ENCODE data around the gene DENND2A.

Gene DENND2A

DNA sequence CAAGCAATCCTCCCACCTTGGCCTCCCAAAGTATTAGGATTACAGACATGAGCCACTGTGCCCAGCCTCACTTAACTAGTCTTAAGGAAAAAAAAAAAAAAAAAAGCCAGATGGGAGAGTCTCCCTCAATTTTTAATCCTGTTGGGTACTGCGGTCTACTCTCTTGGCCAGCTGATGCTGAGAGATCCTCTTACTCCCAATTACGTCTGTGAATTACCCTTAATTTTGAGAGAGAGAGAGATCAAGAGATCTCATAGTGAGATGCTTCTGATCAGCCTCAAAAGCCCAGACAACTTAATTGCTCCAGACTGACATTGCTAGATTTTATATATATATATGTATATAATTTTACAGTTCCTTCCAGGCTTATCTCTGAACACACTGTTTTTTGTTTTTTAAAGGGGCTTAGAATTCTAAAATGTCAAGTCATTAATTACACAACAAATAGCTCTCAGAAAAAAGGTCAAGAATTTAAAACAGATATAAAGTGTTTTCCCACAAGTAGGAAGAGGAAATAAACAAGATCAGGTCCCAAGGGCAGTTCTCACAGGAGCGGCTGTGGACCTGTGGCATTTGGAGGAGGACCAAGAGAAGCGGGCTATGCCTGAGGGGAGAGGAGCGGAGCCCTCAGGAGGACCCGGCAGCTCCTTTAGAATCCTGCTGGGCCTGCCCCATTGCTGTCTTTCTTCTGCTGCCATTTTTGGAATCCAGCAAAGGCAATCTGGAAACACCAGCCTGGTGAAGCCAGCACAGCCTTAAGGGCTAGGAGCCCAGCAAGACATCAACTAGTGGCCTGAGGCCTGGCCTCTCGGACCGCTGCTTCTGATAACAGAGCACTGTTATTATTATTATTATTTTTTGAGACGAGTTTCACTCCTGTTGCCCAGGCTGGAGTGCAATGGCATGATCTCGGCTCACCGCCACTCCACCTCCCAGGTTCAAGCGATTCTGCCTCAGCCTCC, 30.1 kb downstream of the DENND2A start:
- H3K9ac ChIP-seq (ENCODE audit: low read length), result no peak overlapping the region
- H3K4me2 ChIP-seq (ENCODE audit: low read length), result no peak overlapping the region
- H3K4me3 ChIP-seq (ENCODE audit: low read depth, low read length, poor library complexity, severe bottlenecking), result no peak overlapping the region
- H3K9me2 ChIP-seq (ENCODE audit: low read depth, low read length), result no peaks in the 10 kb centered on the region
- H3K27ac ChIP-seq (ENCODE audit: low read depth, low read length, poor library complexity, severe bottlenecking), result no peak overlapping the region
- no peaks in the 10 kb centered on the region for H3F3A ChIP-seq (ENCODE audit: insufficient read depth, low read length)
- no peak for TF ChIP-seq EZH2 (IDR thresholded peaks at IDR 0.05; ENCODE audit: borderline replicate concordance, low read length)
- TF ChIP-seq, protein P1, sequence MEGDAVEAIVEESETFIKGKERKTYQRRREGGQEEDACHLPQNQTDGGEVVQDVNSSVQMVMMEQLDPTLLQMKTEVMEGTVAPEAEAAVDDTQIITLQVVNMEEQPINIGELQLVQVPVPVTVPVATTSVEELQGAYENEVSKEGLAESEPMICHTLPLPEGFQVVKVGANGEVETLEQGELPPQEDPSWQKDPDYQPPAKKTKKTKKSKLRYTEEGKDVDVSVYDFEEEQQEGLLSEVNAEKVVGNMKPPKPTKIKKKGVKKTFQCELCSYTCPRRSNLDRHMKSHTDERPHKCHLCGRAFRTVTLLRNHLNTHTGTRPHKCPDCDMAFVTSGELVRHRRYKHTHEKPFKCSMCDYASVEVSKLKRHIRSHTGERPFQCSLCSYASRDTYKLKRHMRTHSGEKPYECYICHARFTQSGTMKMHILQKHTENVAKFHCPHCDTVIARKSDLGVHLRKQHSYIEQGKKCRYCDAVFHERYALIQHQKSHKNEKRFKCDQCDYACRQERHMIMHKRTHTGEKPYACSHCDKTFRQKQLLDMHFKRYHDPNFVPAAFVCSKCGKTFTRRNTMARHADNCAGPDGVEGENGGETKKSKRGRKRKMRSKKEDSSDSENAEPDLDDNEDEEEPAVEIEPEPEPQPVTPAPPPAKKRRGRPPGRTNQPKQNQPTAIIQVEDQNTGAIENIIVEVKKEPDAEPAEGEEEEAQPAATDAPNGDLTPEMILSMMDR (IDR thresholded peaks at IDR 0.05; ENCODE audit: low read length), result no peak
- no peak overlapping the region for H2AFZ ChIP-seq (ENCODE audit: low read length)
- H3K4me1 ChIP-seq (ENCODE audit: insufficient read depth, low read length, severe bottlenecking), result no peaks in the 10 kb centered on the region
- H3K36me3 ChIP-seq (ENCODE audit: insufficient read depth, low read length), result no peaks in the 10 kb centered on the region
- H3K27me3 ChIP-seq (ENCODE audit: insufficient read depth, low read length), result no peaks in the 10 kb centered on the region
- no peaks in the 10 kb centered on the region for H4K20me1 ChIP-seq (ENCODE audit: insufficient read depth, low read length)
- no peaks in the 10 kb centered on the region for H3K79me2 ChIP-seq (ENCODE audit: insufficient read depth, low read length)
- no peaks in the 10 kb centered on the region for H3K9me3 ChIP-seq (ENCODE audit: low read length)

DNA sequence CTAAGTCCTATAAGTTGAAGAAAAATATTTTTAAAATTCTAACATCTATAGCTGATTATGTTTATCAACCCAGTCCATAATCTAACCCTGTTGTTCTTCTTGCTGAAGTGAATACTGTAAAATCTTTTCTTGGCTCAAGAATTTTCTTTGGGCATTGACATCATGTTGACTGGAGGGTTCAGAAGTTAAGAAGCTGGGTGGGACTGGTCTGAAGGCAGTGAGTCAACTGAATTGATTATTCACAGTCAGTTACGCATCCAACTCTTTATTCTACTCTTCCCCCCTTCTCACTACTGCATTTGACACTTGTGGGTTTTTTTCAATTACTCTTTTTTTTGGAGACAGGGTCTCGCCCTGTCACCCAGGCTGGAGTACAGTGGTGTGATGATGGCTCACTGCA, 31.0 kb downstream of the DENND2A start:
- Histone ChIP-seq H3K27ac (ENCODE audit: low read depth, low read length, poor library complexity, severe bottlenecking) (no peak overlapping the region), H3K9ac (ENCODE audit: low read length) (no peak overlapping the region)

DNA sequence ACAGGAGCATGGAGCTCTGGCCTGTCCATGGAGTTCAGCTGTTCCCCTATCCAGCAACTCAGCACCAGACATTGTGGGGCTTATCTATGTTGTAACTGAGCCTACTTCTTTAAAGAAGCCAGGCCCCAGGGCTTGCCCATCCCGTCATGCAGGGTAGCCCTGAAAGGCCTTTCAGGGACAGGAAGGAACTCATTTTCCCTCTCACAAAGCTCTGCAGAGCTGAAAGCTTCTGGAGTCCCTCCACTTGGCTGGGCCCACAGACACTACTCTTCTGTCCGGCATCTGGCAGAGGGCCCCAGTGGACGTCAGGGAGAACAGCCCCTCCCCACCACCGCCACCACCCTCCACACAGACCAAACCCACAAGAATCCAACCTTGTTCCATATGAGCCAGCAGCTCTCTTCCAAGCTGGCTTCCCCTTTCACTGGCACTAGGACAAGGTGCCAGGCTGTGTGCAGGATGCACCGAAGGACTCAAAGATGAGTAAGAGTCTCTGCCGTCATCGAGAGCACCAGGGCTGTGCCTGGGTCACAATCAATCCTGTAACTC, 33.1 kb downstream of the DENND2A start:
- TF ChIP-seq EZH2 (IDR thresholded peaks at IDR 0.05; ENCODE audit: borderline replicate concordance, low read length), result no peak
- TF ChIP-seq, protein P1 (IDR thresholded peaks at IDR 0.05; ENCODE audit: low read length), result no peak
- Histone ChIP-seq H3K9me2 (ENCODE audit: low read depth, low read length) (no peaks in the 10 kb centered on the region), H3K9me3 (ENCODE audit: low read length) (no peaks in the 10 kb centered on the region), H4K20me1 (ENCODE audit: insufficient read depth, low read length) (no peaks in the 10 kb centered on the region), H3F3A (ENCODE audit: insufficient read depth, low read length) (no peaks in the 10 kb centered on the region), H3K4me3 (ENCODE audit: low read depth, low read length, poor library complexity, severe bottlenecking) (no peak overlapping the region), H3K9ac (ENCODE audit: low read length) (no peak overlapping the region), H2AFZ (ENCODE audit: low read length) (no peak overlapping the region), H3K27ac (ENCODE audit: low read depth, low read length, poor library complexity, severe bottlenecking) (no peak overlapping the region), H3K36me3 (ENCODE audit: insufficient read depth, low read length) (no peaks in the 10 kb centered on the region), H3K27me3 (ENCODE audit: insufficient read depth, low read length) (no peaks in the 10 kb centered on the region), H3K79me2 (ENCODE audit: insufficient read depth, low read length) (no peaks in the 10 kb centered on the region), H3K4me1 (ENCODE audit: insufficient read depth, low read length, severe bottlenecking) (no peaks in the 10 kb centered on the region), H3K4me2 (ENCODE audit: low read length) (no peak overlapping the region)

More for the DNA sequence above, 31.0 kb downstream of the DENND2A start:
- no peaks in the 10 kb centered on the region for H3K36me3 ChIP-seq (ENCODE audit: insufficient read depth, low read length)
- no peak overlapping the region for H3K4me3 ChIP-seq (ENCODE audit: low read depth, low read length, poor library complexity, severe bottlenecking)
- H3K79me2 ChIP-seq (ENCODE audit: insufficient read depth, low read length), result no peaks in the 10 kb centered on the region
- no peaks in the 10 kb centered on the region for H4K20me1 ChIP-seq (ENCODE audit: insufficient read depth, low read length)
- H3K9me3 ChIP-seq (ENCODE audit: low read length), result no peaks in the 10 kb centered on the region
- no peak for TF ChIP-seq EZH2 (IDR thresholded peaks at IDR 0.05; ENCODE audit: borderline replicate concordance, low read length)
- TF ChIP-seq, protein P1 (IDR thresholded peaks at IDR 0.05; ENCODE audit: low read length), result no peak
- no peaks in the 10 kb centered on the region for H3F3A ChIP-seq (ENCODE audit: insufficient read depth, low read length)
- H3K4me2 ChIP-seq (ENCODE audit: low read length), result no peak overlapping the region
- H3K27me3 ChIP-seq (ENCODE audit: insufficient read depth, low read length), result no peaks in the 10 kb centered on the region
- H3K4me1 ChIP-seq (ENCODE audit: insufficient read depth, low read length, severe bottlenecking), result no peaks in the 10 kb centered on the region
- no peaks in the 10 kb centered on the region for H3K9me2 ChIP-seq (ENCODE audit: low read depth, low read length)
- H2AFZ ChIP-seq (ENCODE audit: low read length), result no peak overlapping the region

All from OCI-LY1 (cell line).